ENCODE results near the gene ABCA5.

DNA sequence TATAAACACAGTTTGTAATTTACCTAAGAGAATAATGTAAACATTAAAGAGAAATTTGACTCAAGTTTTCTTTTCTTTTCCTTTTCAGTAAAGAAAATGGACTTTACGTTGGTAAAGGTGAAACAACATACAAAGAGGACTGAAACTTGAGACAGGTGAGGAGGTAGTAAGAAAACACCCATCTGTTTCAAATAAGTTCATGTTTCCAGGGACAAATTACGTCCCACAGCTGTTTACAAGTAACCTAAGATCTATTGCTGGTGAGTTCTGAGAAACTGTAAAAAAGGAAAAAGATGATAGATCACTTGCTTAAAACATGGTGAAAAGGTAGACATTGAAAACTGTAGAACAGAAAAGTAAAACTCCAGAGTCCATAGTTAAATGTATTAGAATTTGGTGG, 4.8 kb upstream of the ABCA5 start:
- TF ChIP-seq POU6F1 (CRISPR knock-in tag; IDR thresholded peaks at IDR 0.05; ENCODE audit: borderline replicate concordance, low read depth) = no peak
- TF ChIP-seq RARB (CRISPR knock-in tag; IDR thresholded peaks at IDR 0.05) = no peak
